DND-41 (cell line): ENCODE measurements around the gene KIRREL3.

Experiments
- ATAC-seq: fragments of 200-7000 bp; cut with Tn5 transposase; 3 replicates; pipeline ENCODE4 v1.9.1; 2021; ENCODE audit warnings: low read depth; ENCODE audit not compliant: insufficient read depth
- DNase-seq: peaks from one replicate; pipeline ENCODE4 v3.0.0-alpha.2; 2020
- H2AFZ ChIP-seq: 2 replicates; pipeline ENCODE4 v1.6.0; 2012; ENCODE audit warnings: low read depth, low read length
- H3K27ac ChIP-seq: 2 replicates; pipeline ENCODE4 v1.5.1; 2012; ENCODE audit warnings: low read length, inconsistent platforms
- H3K27me3 ChIP-seq: fragments of 200-600 bp; sonication (generic); 2 replicates; pipeline ENCODE4 v1.6.0; 2012; ENCODE audit warnings: low read length, mild to moderate bottlenecking, inconsistent platforms; ENCODE audit not compliant: insufficient read depth, poor library complexity
- H3K36me3 ChIP-seq: 2 replicates; pipeline ENCODE4 v1.5.1; 2012; ENCODE audit warnings: low read length, inconsistent platforms; ENCODE audit not compliant: insufficient read depth
- H3K4me1 ChIP-seq: 2 replicates; pipeline ENCODE4 v1.5.1; 2012; ENCODE audit warnings: mild to moderate bottlenecking, low read length; ENCODE audit not compliant: insufficient read depth
- H3K4me2 ChIP-seq: 2 replicates; pipeline ENCODE4 v1.6.0; 2012; ENCODE audit warnings: mild to moderate bottlenecking, moderate library complexity, low read length, inconsistent platforms; ENCODE audit not compliant: insufficient read depth
- H3K4me3 ChIP-seq, 2 experiments: fragments of 200-600 bp in 1 of 2; shearing (Covaris generic) in 1 of 2; 2 replicates each; pipeline ENCODE4 v1.5.1; 2012 to 2016; ENCODE audit warnings: inconsistent platforms in 2 of 2, low read length in 2 of 2, mild to moderate bottlenecking in 2 of 2, low read depth in 1 of 2, moderate library complexity in 1 of 2
- H3K79me2 ChIP-seq: 2 replicates; pipeline ENCODE4 v1.6.0; 2012; ENCODE audit warnings: low read length, inconsistent platforms; ENCODE audit not compliant: insufficient read depth
- H3K9ac ChIP-seq: 2 replicates; pipeline ENCODE4 v1.6.0; 2012; ENCODE audit warnings: low read depth, mild to moderate bottlenecking, inconsistent platforms, low read length, moderate library complexity
- H3K9me3 ChIP-seq: 2 replicates; pipeline ENCODE4 v1.5.1; 2012; ENCODE audit warnings: low read length, moderate library complexity, mild to moderate bottlenecking, inconsistent platforms; ENCODE audit not compliant: insufficient read depth, severe bottlenecking
- H4K20me1 ChIP-seq: 2 replicates; pipeline ENCODE4 v1.6.0; 2012; ENCODE audit warnings: low read length; ENCODE audit not compliant: insufficient read depth
- EZH2 ChIP-seq: IDR thresholded peaks from 3 replicates; pipeline ENCODE4 v1.6.1; 2012; ENCODE audit warnings: borderline replicate concordance, low read depth, mild to moderate bottlenecking, moderate library complexity, low read length, inconsistent platforms; ENCODE audit not compliant: severe bottlenecking
- TF ChIP-seq, protein P1 (sequence below): IDR thresholded peaks from 2 replicates; pipeline ENCODE4 v1.5.1; 2012; ENCODE audit warnings: borderline replicate concordance, low read length, moderate library complexity, mild to moderate bottlenecking; ENCODE audit not compliant: poor library complexity, severe bottlenecking; ENCODE audit errors: extremely low read depth

The KIRREL3 gene

DNA sequence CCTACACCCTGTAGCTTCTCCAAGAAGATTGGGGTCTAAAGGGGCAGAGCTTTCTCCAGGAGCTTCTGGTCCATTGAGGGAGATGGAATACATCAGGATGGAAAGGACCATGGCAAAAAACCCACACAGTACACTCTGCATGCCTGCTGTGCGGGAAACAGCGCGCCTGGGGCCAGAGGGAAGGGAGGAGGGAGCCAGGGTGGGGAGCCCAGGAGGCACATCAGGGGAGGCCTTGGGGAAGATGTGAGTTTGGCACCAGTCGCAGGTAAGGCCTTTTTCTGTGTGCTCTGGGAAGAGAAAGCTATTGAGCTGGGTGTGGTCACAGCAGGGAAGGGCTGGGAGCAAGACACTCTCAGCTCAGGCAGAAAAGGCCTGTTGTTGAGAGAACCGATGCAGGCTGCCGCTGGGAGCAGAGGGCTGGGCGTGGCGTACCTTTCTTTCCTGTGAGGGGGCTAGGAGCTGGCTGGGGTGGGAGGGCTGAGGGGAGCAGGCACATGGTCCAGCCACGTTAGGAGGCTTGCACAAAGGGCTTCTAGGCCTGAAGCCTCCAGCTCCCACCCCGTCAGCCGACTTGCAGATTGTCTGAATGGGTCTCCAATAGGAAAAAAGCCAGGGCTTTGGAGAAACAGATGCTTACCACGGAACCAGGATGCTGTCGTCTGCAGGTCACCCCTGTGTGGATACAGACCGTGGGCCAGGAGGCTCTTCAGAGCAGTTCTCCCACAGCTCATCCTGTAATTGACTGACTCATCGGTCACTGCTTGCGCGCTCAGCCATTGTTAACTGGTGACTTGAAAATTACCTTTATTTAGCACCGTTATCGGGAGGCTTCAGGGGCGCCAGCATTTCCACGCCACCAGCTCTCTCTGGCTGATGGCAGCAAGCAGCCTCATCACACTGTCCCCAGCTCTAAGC, 407.8 kb downstream of the KIRREL3 start:
- Histone ChIP-seq H3K4me3 (no peak overlapping the region), H2AFZ (no peak overlapping the region), H3K9me3 (no peaks in the 10 kb centered on the region), H3K4me2 (no peak overlapping the region), H3K27me3 (peaks cover 20% of the 10 kb centered on the region), H3K27ac (no peak overlapping the region), H3K9ac (no peak overlapping the region), H3K4me1 (no peaks in the 10 kb centered on the region), H4K20me1 (peaks cover 2% of the 10 kb centered on the region; the same call in 1 of the 2 replicates), H3K36me3 (no peaks in the 10 kb centered on the region), H3K79me2 (no peaks in the 10 kb centered on the region)
- TF ChIP-seq, protein P1, sequence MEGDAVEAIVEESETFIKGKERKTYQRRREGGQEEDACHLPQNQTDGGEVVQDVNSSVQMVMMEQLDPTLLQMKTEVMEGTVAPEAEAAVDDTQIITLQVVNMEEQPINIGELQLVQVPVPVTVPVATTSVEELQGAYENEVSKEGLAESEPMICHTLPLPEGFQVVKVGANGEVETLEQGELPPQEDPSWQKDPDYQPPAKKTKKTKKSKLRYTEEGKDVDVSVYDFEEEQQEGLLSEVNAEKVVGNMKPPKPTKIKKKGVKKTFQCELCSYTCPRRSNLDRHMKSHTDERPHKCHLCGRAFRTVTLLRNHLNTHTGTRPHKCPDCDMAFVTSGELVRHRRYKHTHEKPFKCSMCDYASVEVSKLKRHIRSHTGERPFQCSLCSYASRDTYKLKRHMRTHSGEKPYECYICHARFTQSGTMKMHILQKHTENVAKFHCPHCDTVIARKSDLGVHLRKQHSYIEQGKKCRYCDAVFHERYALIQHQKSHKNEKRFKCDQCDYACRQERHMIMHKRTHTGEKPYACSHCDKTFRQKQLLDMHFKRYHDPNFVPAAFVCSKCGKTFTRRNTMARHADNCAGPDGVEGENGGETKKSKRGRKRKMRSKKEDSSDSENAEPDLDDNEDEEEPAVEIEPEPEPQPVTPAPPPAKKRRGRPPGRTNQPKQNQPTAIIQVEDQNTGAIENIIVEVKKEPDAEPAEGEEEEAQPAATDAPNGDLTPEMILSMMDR: no peak
- no peak for TF ChIP-seq EZH2
- DNase-seq (no peak), ATAC-seq (no peak)

DNA sequence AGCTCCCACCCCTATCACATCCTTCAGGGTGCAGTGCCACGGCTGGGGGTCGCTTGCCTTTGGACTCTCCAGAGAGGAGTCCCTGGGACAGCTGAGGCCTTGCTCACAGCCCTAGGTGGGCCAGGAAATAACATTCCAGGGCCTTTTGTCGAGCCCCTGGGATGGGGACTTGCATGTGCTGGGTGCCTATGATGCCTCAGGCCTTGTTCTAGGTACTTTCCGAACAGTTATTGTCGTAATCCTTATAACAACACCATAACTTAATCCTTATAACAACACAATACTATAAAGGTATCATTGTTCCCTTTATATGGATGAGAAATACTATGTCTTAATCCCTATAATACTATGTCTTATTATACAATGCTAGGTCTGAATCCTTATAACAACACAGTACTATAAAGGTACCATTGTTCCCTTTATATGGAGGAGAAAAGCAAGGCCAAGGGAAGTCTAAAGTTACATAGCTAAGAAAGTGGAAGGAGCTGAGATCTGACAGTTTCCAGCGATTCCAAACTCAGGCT, 408.5 kb downstream of the KIRREL3 start:
- TF ChIP-seq, protein P1: no peak
- TF ChIP-seq EZH2: no peak
- DNase-seq (no peak), ATAC-seq (no peak)
- H3K79me2 ChIP-seq: no peaks in the 10 kb centered on the region
- H4K20me1 ChIP-seq: peaks cover 2% of the 10 kb centered on the region; the same call in 1 of the 2 replicates
- H3K4me2 ChIP-seq: no peak overlapping the region
- no peak overlapping the region for H3K4me3 ChIP-seq
- no peak overlapping the region for H3K9ac ChIP-seq
- no peak overlapping the region for H3K27ac ChIP-seq
- no peak overlapping the region for H2AFZ ChIP-seq
- peaks cover 22% of the 10 kb centered on the region for H3K27me3 ChIP-seq
- H3K9me3 ChIP-seq: no peaks in the 10 kb centered on the region
- H3K36me3 ChIP-seq: no peaks in the 10 kb centered on the region
- no peaks in the 10 kb centered on the region for H3K4me1 ChIP-seq

DNA sequence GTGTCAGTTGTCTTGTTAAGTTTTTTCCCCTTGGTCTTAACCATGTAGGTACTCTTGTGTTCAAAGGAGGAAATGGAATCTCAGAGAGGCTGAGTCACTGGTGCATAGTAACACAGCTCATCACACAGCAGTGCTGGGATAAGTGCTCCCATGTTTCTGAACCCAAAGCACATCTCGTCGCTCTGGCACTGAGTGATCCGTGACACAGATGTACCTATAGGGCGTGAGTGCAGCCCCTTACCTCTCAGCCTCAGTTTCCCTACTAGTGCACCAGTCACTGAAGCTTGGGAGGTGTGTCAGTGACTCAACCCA, 411.1 kb downstream of the KIRREL3 start:
- ATAC-seq (no peak), DNase-seq (no peak)
- Histone ChIP-seq H3K79me2 (no peaks in the 10 kb centered on the region), H2AFZ (no peak overlapping the region), H3K36me3 (no peaks in the 10 kb centered on the region), H3K9me3 (no peaks in the 10 kb centered on the region), H3K4me2 (no peak overlapping the region), H3K27me3 (peaks cover 33% of the 10 kb centered on the region), H3K9ac (no peak overlapping the region), H3K4me1 (no peaks in the 10 kb centered on the region), H4K20me1 (peaks cover 2% of the 10 kb centered on the region; the same call in 1 of the 2 replicates), H3K27ac (no peak overlapping the region), H3K4me3 (no peak overlapping the region)
- no peak for TF ChIP-seq EZH2
- TF ChIP-seq, protein P1: no peak
